H4 (cell line): ENCODE data around the gene RTL5. TPM values are rescaled to one million over a fixed set of nuclear protein-coding genes. Genes with fewer than 3 reads are reported as not detected.

Experiments
- DNase-seq: peaks from one replicate; pipeline ENCODE4 v3.0.0-alpha.2; 2015; ENCODE audit warnings: low spot score
- total RNA-seq: library from RNA; depleted of rRNA; stranded (reverse); fragments of >200 nt; shearing (Covaris generic); gene quantifications from 2 replicates; pipeline ENCODE4 v1.2.3, GENCODE V29; 2014; rRNA removed

Gene RTL5
- total RNA-seq, 1 experiment from 2014 or later, result 0.48 TPM

GRCh38 chrX:72078411-72078810 is 53.3 kb downstream of the RTL5 start:
- DNase-seq, result no peak

Other genes starting within 250 kb of the RTL5 start
- gene NHSL2, start 221.1 kb downstream of the RTL5 start, total RNA-seq, result under 0.01 and 0.06 TPM in 2 replicates
- gene PIN4, start 49.8 kb upstream of the RTL5 start, total RNA-seq, result 15.1 and 16.2 TPM in 2 replicates
- 8.6 and 13.1 TPM in 2 replicates for gene ERCC6L, start 107.1 kb upstream of the RTL5 start, total RNA-seq
- gene RPS4X, start 145.3 kb upstream of the RTL5 start, total RNA-seq, result 1,565 and 1,610 TPM in 2 replicates
- gene CITED1, start 174.0 kb upstream of the RTL5 start, total RNA-seq, result 0.33 and 1.1 TPM in 2 replicates